SKM-1 treated with dmso at 0.1 percent for 144 hours (cell line): ENCODE results near the gene ACTL6B.

Source experiments
- DNase-seq: peaks from one replicate; lab custom pipeline; 2025; ENCODE audit not compliant: unreplicated experiment; lab: John Stamatoyannopoulos, UW

Gene ACTL6B

GRCh38 chr7:100602889-100603725 is 53.1 kb downstream of the ACTL6B start:
- DNase-seq, result no peak

GRCh38 chr7:100600730-100601038 is 55.6 kb downstream of the ACTL6B start:
- DNase-seq, result no peak

GRCh38 chr7:100599911-100600729 is 56.1 kb downstream of the ACTL6B start:
- no peak for DNase-seq

- DNase-seq, result no peak
Measured at GRCh38 chr7:100598425-100598824, 57.8 kb downstream of the ACTL6B start.

- DNase-seq, result no peak
Measured at GRCh38 chr7:100595188-100595587, 61.1 kb downstream of the ACTL6B start.
